DOHH2 (cell line): ENCODE data around the gene EFCAB5.

ENCODE experiments used
- CTCF ChIP-seq: fragments of 200-600 bp; sonication (generic); IDR thresholded peaks from one replicate; pipeline ENCODE4 v1.5.1; 2014; ENCODE audit warnings: antibody characterized with exemption, mild to moderate bottlenecking, low read depth, low read length; ENCODE audit not compliant: poor library complexity, severe bottlenecking
- EZH2phosphoT487 ChIP-seq: fragments of 200-600 bp; sonication (generic); IDR thresholded peaks from 2 replicates; pipeline ENCODE4 v1.6.1; 2017; ENCODE audit warnings: borderline replicate concordance, mild to moderate bottlenecking, antibody characterized with exemption, low read length, moderate library complexity, mixed read lengths

- TF ChIP-seq CTCF (no peak), EZH2phosphoT487 (no peak)
These were observed 14.8 kb downstream of the EFCAB5 start for GRCh38 chr17:29956225-29956624.
